GM12878 (cell line): ENCODE measurements around the gene MYT1.

Source experiments
- CBX3 ChIP-seq: fragments of 200-600 bp; sonication (generic); IDR thresholded peaks from 2 replicates; pipeline ENCODE4 v1.6.1; 2016; ENCODE audit warnings: low read depth, borderline replicate concordance
- CTCF ChIP-seq, 3 experiments: IDR thresholded peaks in 2 of 3; conservative IDR thresholded peaks in 1 of 3; 2 replicates each; pipeline ENCODE4 v1.5.1; 2011; ENCODE audit warnings: low read depth in 3 of 3, low read length in 3 of 3, mild to moderate bottlenecking in 3 of 3, control low read depth in 2 of 3, moderate library complexity in 2 of 3, inconsistent platforms in 1 of 3, mixed read lengths in 1 of 3; ENCODE audit not compliant: control insufficient read depth in 2 of 3, insufficient read depth in 1 of 3; ENCODE audit errors: extremely low read depth in 1 of 3
- EZH2 ChIP-seq: IDR thresholded peaks from 2 replicates; pipeline ENCODE4 v1.6.1; 2012; ENCODE audit warnings: low read depth, mild to moderate bottlenecking, control low read depth, inconsistent platforms, low read length, borderline replicate concordance; ENCODE audit not compliant: control insufficient read depth

DNA sequence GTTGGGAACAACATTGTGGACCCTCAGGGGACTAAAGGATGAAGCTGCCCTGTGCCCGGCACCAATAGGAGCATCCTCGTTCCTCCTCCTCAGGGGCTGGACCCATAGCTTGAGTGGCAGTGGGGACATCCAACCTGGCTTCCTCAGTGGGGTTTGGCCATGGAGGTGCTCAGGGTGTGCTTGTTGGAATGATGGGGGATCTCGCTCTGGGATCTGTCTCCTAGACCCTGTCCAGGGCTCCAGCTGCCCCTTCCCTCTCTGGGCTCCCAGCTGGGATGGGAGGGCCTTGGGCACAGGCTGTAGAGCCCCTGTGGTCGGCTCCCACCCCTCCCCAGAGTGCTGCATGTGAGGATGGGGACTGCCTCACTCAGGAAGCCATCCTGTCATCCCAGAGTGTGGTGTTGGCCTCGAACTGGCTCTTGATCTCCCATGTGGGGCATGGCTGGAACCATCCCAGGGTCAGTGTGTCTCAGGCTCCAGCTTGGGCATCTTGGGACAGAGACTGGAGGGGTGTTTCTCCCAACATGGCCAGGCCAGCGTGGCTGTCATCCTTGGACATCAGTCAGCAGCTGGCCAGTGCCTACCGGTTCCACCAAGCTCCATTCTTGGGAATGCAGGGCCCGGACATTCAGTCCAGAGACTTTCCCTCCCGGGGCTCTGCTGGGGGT lies 9.5 kb upstream of the MYT1 start:
- TF ChIP-seq CBX3 (no peak), CTCF (IDR thresholded peaks at IDR 0.05 in 2 of 3, conservative IDR thresholded peaks at IDR 0.05 in 1 of 3; ENCODE audit: control insufficient read depth in 2 of 3, extremely low read depth in 1 of 3, insufficient read depth in 1 of 3, low read depth in 3 of 3, low read length in 3 of 3) (no peak), EZH2 (no peak)
